C1 segment of cervical spinal cord (tissue), 14 donors: ENCODE results near the gene LRMDA.

Experiments used
- DNase-seq, 14 donors: peaks; one replicate each; lab custom pipeline; 2025; lab: John Stamatoyannopoulos, UW

LRMDA gene

GRCh38 chr10:76382381-76382851 lies 951.0 kb downstream of the LRMDA start:
- DNase-seq: no peak

DNA sequence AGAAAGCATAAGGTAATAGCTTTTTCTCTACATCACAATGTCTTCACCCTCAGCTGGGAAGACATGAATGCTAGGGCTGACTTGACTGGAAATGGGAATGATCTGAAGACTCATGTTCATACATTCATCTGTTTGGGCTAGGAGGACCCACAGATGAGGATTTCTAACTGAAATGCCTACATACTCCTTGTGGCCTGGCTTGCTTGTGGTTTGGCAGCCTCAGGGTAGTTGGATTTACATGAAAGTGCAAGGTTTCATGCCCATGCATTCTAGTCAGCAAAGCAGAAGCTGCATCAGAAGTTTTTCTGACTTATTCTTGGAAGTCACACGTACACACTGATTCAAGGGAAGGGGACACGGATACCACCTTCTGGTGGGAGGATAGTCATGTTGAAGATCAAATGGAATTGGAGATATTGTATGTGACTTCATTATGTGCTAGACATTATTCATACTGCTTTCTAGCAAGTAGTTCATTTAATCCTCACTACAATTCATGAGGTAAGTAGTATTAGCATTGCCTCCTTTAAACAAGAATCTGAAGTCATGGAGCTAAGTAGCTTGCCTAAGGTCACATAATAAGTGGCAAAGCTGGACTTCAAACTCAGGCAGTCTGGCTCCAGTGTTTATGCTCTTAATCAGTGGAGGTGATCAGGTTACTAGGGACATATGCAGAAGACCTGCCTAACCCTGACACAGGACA lies 957.0 kb downstream of the LRMDA start:
- DNase-seq: no peak

DNA sequence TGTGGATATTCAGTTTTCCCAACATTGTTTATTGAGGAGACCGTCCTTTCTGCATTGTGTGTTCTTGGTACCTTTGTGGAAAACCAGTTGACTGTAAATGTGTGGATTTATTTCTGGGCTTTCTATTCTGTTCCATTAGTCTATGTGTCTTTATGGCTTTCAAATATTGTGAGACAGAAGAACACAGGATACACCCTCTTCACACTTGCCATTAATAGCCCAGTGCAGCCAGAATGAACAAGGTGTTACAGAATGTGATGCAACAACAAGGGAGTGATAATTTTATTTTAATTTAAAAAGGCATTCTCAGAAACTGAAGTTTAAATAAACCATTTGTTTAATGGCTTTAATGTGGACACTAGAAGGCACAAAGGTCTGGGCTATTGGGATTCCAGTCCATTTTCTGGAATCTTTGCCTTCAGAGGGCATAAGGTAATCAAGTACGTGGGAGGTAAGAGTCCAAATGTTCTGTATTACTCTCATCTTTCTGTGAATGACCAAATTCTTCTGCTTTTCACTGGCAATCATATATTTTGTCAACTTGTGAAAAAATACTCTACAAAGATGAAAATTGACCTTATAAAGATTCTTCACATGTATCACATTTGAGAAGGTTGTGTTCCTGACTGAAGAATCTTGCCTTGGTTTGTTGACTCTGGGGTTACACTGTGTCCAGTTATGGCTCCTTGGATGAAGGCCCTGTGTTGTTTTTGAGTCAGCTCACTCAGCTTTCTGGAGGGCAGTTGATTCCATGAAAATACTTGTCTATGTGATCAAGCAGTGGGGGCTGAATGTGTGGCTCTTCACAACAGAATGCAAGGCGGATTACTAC lies 962.7 kb downstream of the LRMDA start:
- DNase-seq: no peak

GRCh38 chr10:76394707-76395042 lies 963.3 kb downstream of the LRMDA start:
- no peak for DNase-seq

DNA sequence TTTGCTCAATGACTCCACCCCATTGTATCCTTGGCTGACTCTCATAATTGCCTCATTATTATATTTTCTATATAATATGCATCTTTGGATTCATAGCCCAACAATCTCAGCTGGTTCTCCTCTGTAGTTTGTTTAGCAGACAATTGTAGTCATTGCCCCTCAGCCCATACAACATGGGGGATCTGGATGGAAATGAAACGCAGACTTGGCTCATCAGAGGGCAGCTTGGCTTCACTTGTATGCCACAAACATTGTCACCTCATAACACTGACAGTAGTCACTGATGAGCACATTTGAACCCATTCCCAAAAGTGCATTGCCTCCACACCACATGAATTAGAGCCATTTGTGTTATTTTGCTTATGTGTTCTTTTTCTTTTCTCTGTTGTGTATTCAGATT lies 963.8 kb downstream of the LRMDA start:
- no peak for DNase-seq

- no peak for DNase-seq
These were observed 964.7 kb downstream of the LRMDA start for GRCh38 chr10:76396134-76396533.

DNA sequence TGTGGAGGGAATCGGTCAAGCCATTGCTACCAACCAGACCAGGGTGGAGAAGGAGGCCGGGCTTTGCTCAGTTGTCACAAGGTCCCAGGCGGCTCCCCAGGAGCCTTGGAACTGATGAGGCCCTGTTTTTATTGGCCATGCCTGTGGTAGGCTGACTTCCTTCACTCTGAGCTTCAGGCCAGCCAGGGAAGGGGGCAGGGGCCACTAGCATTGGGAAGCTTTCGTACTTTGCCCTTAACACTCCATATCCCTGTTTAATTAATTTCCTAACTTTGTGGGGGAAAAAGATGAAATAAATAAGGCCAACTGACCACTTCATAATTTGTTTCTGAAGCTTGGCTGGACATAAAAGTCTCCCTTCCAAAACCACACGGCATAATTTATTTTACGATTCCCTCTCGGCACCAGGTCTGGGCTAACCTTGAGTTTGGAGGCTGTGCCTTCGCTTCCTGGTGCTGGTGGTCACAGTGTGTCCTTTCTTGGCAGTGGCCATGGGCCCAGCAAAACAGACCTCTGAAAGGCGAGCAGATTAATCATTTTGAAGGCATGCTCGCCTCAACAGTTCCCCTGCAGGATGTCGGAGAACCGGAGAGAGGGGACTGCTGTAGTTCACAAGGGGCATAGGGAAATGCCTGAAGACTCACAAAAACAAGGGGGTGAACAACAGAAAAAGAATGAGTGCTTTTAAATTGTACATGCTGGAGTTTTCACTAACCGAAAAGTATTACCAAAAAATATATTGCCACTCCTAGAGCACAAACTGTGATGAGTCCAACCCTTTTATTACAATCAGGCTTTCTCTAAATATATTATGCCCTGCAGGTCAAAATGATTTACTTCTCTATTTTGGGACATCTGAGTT lies 966.0 kb downstream of the LRMDA start:
- DNase-seq: peak in 4 of 14 donors; percentile 1 to 38 (median 6)

GRCh38 chr10:76398043-76398710 lies 966.8 kb downstream of the LRMDA start:
- peak in 1 of 14 donors; percentile 12 for DNase-seq

DNA sequence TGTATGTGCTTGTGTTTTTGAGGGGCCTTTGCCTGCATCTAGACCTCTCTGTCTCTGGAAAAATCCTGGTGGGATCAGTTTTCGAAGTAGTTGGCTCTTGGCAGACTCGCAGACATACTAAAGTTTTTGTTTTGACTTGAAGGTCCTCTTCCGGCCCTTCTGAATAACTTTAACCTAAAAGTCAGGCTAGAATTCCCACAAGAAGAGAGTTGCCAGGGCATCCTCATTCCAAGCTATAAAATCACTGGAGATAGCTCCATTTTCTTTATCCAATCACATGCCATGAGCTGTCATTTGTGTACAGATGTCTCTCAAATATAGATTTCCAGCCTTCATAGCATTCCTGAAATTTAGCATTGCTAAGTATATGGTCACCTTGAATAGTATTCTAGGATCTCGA lies 967.8 kb downstream of the LRMDA start:
- DNase-seq: no peak

DNA sequence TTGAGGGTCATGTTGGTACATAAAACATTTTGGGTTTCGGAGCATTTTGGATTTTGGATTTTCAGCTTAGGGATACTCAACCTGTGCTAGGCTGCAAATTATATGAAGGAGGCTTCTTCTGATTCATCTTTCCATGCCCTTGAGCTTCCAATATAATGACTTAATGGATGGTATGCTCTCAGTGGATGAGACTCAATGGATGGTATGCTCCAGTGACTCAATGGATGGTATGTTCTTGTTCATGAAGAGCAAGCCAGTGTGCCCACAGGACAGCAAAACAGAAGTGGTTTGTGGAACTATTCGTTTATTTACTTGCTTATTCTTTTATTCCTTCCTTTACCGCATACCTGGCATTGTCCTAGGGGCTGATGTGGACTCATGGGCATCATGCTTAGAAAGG lies 969.6 kb downstream of the LRMDA start:
- no peak for DNase-seq

- DNase-seq: no peak
These were observed 972.5 kb downstream of the LRMDA start for GRCh38 chr10:76403912-76404311.

DNA sequence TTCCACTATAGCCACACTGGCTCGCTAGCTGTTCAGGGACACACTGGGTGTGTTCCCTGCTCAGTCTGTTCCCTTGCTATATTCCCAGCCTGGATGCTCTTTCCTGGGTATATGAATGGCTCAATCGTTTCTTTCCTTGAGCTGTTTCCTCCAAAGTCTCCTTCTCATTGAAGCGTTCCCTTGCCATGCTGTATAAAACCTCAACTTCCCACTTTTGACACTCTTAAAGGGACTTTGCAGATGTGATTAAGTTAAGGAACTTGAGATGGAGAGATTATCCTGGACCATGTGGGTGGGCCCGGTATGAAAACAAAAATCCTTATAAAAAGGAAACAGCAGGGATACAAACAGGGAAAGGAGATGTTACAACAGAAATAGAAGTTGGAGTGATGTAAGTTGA lies 973.1 kb downstream of the LRMDA start:
- no peak for DNase-seq

GRCh38 chr10:76405922-76406321 lies 974.5 kb downstream of the LRMDA start:
- DNase-seq: no peak

DNA sequence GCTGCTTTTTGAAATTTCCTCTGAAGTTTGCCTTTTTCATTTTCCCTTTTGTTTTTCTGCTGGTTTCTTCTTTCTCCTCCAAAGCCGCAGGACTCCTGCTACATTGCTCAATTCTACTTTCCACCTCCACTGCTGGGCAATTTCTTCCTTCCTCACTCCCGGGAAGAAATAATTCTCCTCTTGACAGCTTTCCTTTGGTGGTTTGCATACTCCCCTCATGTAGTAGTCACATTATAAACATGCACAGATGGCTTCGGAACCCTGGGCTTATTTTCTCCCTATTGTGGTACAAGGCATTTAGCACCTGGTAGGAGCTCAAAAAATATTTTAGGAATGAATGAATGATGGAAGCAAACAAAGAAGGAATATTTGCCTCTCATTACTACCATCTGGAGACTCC lies 977.2 kb downstream of the LRMDA start:
- no peak for DNase-seq

- DNase-seq: peak in 1 of 14 donors; percentile 14
These were observed 980.5 kb downstream of the LRMDA start for GRCh38 chr10:76411729-76412435.

DNA sequence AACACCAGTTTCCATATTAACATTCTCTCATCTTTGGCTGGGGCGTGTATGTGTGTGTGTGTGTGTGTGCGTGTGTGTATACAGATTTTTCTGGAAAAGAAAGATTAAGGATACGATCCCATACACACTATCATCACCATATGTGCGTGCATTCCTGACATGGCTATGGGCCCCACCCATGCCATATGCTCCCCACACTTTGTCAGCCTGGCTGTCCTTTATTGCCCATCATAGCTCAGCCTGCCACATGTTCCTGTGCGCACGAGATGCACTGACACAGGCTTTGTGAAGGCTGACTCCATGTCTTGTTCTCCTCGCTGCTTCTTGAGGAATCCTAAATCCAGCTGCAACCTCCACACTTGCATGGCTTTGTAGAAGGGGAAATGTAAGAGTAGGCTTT lies 984.1 kb downstream of the LRMDA start:
- no peak for DNase-seq

DNA sequence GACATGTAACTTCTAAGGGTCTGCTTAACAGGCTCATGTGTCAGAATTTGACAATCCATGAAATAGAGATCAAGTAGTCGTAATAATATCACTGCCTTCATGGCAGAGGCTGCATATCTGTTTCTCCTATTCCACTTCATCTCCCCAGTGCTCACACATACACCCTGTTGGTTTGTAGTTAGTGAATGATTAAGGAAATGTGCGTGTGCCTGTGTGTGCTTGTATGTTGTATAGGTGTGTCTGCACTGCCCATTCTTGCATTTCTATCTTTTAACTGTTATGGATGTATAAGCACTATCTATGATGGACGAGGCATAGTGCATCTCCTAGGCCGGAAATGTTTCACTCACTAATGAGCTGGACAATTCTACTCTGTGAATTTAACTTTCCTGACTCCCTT lies 985.2 kb downstream of the LRMDA start:
- DNase-seq: no peak

DNA sequence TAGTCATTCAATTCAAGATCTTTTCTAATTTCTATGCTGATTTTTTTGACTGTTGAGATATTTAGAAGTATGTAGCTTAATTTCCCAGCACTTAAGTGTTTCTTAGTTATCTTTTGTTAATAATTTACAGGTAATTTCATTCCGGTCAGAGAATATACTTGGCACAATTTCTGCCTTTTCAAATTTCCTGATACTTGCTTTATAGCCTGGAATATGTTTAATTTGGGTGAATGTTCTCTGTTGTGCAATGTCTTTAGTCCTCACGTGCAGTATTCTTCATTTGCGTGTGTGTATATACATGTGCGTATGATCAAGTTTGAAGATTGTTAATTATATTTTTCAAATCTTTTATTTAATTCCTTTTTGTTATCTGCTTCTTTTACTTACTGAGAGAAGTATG lies 989.3 kb downstream of the LRMDA start:
- DNase-seq: no peak

GRCh38 chr10:76422769-76423168 lies 991.3 kb downstream of the LRMDA start:
- no peak for DNase-seq

DNA sequence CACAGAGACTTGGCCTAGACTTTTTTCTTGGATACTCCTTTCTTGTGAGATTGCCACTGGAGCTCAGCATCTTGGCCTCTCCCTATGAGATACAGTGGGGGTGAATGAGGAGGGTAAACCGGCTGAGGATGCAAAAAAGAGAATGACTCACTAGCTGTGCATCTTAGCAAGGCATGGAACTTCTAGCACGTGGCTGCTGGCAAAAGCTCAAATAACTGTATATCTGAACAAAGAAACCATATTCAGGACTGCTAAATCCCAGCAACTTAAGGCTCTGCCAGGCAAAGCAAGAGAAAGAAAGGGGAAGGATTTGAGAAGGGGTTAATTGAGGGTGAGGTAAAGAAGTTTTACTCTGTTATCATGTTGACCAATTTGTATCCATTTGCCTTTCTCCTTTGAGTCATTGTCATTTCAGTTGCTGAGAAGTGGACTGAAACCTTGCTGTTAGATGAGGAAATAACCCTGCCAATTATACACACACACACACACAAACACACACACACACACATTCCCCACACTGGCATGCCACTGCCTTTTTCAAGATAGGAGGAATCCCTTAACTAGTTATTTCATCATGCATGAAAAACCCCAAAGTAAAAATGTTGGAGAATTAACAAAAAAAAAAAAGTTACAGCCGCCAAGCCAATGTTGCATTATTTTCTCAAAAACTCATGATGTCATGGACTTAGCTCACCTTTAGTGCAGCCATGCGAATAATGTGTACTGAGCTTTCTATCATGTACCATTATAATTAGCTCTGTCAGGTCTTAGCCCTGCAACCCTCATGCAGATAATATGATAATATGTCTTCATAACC lies 997.3 kb downstream of the LRMDA start:
- DNase-seq: no peak
